Measurements from ENCODE around the gene P2RX2.

P2RX2 gene

DNA sequence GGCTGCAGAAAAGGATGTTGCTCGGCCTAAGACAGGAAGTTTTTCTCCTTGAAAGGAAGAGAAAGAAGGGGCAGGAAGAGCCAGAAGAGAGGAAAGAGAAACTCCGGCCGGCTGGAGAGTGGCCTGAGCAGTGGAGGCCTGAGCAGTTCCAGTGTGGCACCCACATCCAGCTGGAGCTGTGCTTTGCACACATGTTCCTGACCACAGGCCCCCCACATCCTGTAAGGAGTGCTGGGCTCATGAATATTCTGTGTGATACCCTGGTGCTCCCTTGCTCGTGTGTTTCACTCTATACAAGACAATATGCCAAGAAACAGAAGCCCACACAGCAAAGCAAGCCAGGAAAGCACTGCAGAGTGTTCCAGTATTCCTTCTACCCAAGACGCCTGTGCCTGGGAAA lies 41.5 kb downstream of the P2RX2 start:
- H3K4me3 ChIP-seq (ENCODE audit: low read depth, low read length), result no peak overlapping the region
- H2AK5ac ChIP-seq (ENCODE audit: low read length), result no peak overlapping the region
- no peak overlapping the region for H3K4ac ChIP-seq (ENCODE audit: low read depth, low read length)
- no peak overlapping the region for H4K8ac ChIP-seq (ENCODE audit: low read depth, low read length)
- WGBS (ENCODE audit: extremely low coverage, insufficient coverage, insufficient read length), result no CpG with 5 or more reads among the region's 5 CpGs
- H3K79me1 ChIP-seq (ENCODE audit: low read length), result no peaks in the 10 kb centered on the region
- H3K79me2 ChIP-seq (ENCODE audit: control insufficient read depth, insufficient read depth, low read length, poor library complexity), result no peaks in the 10 kb centered on the region
- H3K36me3 ChIP-seq (ENCODE audit: control insufficient read depth in 1 of 2, insufficient read depth in 2 of 2, low read length in 2 of 2), result peaks cover 67 to 79% of the 10 kb centered on the region in 2 experiments
- H2AFZ ChIP-seq (ENCODE audit: insufficient read depth, low read length, poor library complexity), result no peak overlapping the region
- H3K9me3 ChIP-seq (ENCODE audit: insufficient read depth, low read depth, low read length), result peaks cover 4% of the 10 kb centered on the region
- H3K4me1 ChIP-seq (ENCODE audit: control insufficient read depth in 1 of 2, insufficient read depth in 2 of 2, low read length in 2 of 2), result no peaks in the 10 kb centered on the region
- H3K23ac ChIP-seq (ENCODE audit: low read length), result no peak overlapping the region
- no peak for DNase-seq
- no peak overlapping the region for H3K9ac ChIP-seq (ENCODE audit: low read length)
- H2BK12ac ChIP-seq (ENCODE audit: low read length), result no peak overlapping the region
- H3K18ac ChIP-seq (ENCODE audit: low read length), result no peak overlapping the region
- no peak overlapping the region for H3K4me2 ChIP-seq (ENCODE audit: low read length)
- H2BK5ac ChIP-seq (ENCODE audit: low read depth, low read length, poor library complexity), result no peak overlapping the region
- no peak overlapping the region for H3K14ac ChIP-seq (ENCODE audit: low read length)
- H3K27me3 ChIP-seq (ENCODE audit: insufficient read depth, low read length), result no peaks in the 10 kb centered on the region
- no peak overlapping the region for H3K27ac ChIP-seq (ENCODE audit: low read depth, low read length)
- no peak overlapping the region for H4K91ac ChIP-seq (ENCODE audit: low read depth, low read length)
- no peak overlapping the region for H2BK120ac ChIP-seq (ENCODE audit: insufficient read depth, low read length, poor library complexity)
- no peak overlapping the region for H4K12ac ChIP-seq (ENCODE audit: low read depth, low read length)

DNA sequence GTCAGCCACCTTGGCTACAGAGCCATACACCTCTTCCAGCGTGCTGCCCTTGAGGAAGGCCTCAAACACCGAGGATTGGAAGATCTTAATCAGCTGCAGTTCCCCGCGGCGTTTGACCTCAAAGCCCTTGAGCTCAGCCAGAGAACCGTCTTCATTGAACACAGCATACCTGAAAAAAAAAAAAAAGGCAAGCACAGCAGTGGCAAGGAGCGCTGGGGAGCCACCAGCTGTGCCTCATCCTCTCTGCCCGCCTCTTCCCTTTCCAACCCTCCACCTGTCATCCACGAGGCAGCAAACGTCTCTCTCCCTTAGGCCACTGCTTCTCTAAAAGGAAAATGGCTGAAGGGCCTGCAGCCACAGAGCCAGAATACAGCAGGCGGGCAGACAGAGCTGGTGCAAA lies 42.4 kb downstream of the P2RX2 start:
- Histone ChIP-seq H3K27ac (ENCODE audit: low read depth, low read length) (no peak overlapping the region), H3K18ac (ENCODE audit: low read length) (no peak overlapping the region), H2BK12ac (ENCODE audit: low read length) (no peak overlapping the region), H3K9me3 (ENCODE audit: insufficient read depth, low read depth, low read length) (peaks cover 6% of the 10 kb centered on the region), H2BK5ac (ENCODE audit: low read depth, low read length, poor library complexity) (no peak overlapping the region), H3K36me3 (ENCODE audit: control insufficient read depth in 1 of 2, insufficient read depth in 2 of 2, low read length in 2 of 2) (peaks cover 69 to 83% of the 10 kb centered on the region in 2 experiments), H3K27me3 (ENCODE audit: insufficient read depth, low read length) (no peaks in the 10 kb centered on the region), H2AK5ac (ENCODE audit: low read length) (no peak overlapping the region), H3K23ac (ENCODE audit: low read length) (no peak overlapping the region), H3K14ac (ENCODE audit: low read length) (no peak overlapping the region), H3K4me1 (ENCODE audit: control insufficient read depth in 1 of 2, insufficient read depth in 2 of 2, low read length in 2 of 2) (no peaks in the 10 kb centered on the region), H3K4me2 (ENCODE audit: low read length) (no peak overlapping the region), H4K12ac (ENCODE audit: low read depth, low read length) (no peak overlapping the region), H2AFZ (ENCODE audit: insufficient read depth, low read length, poor library complexity) (no peak overlapping the region), H4K91ac (ENCODE audit: low read depth, low read length) (no peak overlapping the region), H3K79me1 (ENCODE audit: low read length) (no peaks in the 10 kb centered on the region), H4K8ac (ENCODE audit: low read depth, low read length) (no peak overlapping the region), H2BK120ac (ENCODE audit: insufficient read depth, low read length, poor library complexity) (no peak overlapping the region), H3K4me3 (ENCODE audit: low read depth, low read length) (no peak overlapping the region), H3K79me2 (ENCODE audit: control insufficient read depth, insufficient read depth, low read length, poor library complexity) (no peaks in the 10 kb centered on the region), H3K9ac (ENCODE audit: low read length) (no peak overlapping the region), H3K4ac (ENCODE audit: low read depth, low read length) (no peak overlapping the region)
- no CpG with 5 or more reads among the region's 11 CpGs for WGBS (ENCODE audit: extremely low coverage, insufficient coverage, insufficient read length)
- no peak for DNase-seq

DNA sequence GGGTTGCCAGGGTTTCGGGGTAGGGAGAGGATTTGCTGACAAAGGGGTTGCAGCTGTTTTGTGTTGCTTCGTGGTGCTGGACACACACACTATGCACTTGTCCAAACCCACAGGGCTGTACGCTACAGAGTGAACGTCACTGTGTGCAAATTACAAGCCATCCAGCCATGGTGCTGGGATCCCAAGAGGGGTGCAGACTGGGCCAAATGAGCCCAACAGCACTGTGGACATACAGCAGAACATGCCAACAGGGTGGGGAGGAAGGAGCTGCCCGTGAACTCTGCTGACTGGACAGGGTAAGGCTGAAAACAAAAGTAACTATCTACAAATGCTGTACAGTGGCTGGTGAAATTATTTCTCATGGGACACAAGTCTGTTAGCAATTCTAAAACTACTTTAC lies 43.4 kb downstream of the P2RX2 start:
- Histone ChIP-seq H3K27me3 (ENCODE audit: insufficient read depth, low read length) (no peaks in the 10 kb centered on the region), H3K9ac (ENCODE audit: low read length) (no peak overlapping the region), H3K23ac (ENCODE audit: low read length) (no peak overlapping the region), H4K8ac (ENCODE audit: low read depth, low read length) (no peak overlapping the region), H3K36me3 (ENCODE audit: control insufficient read depth in 1 of 2, insufficient read depth in 2 of 2, low read length in 2 of 2) (peaks cover 73 to 88% of the 10 kb centered on the region in 2 experiments), H3K9me3 (ENCODE audit: insufficient read depth, low read depth, low read length) (peaks cover 6% of the 10 kb centered on the region), H3K79me2 (ENCODE audit: control insufficient read depth, insufficient read depth, low read length, poor library complexity) (no peaks in the 10 kb centered on the region), H3K4ac (ENCODE audit: low read depth, low read length) (no peak overlapping the region), H3K27ac (ENCODE audit: low read depth, low read length) (no peak overlapping the region), H2BK12ac (ENCODE audit: low read length) (no peak overlapping the region), H3K79me1 (ENCODE audit: low read length) (no peaks in the 10 kb centered on the region), H3K4me2 (ENCODE audit: low read length) (no peak overlapping the region), H2BK120ac (ENCODE audit: insufficient read depth, low read length, poor library complexity) (no peak overlapping the region), H3K18ac (ENCODE audit: low read length) (no peak overlapping the region), H4K12ac (ENCODE audit: low read depth, low read length) (no peak overlapping the region), H4K91ac (ENCODE audit: low read depth, low read length) (no peak overlapping the region), H3K14ac (ENCODE audit: low read length) (no peak overlapping the region), H2AK5ac (ENCODE audit: low read length) (no peak overlapping the region), H3K4me3 (ENCODE audit: low read depth, low read length) (no peak overlapping the region), H2AFZ (ENCODE audit: insufficient read depth, low read length, poor library complexity) (no peak overlapping the region), H3K4me1 (ENCODE audit: control insufficient read depth in 1 of 2, insufficient read depth in 2 of 2, low read length in 2 of 2) (no peaks in the 10 kb centered on the region), H2BK5ac (ENCODE audit: low read depth, low read length, poor library complexity) (no peak overlapping the region)
- no peak for DNase-seq
- WGBS (ENCODE audit: extremely low coverage, insufficient coverage, insufficient read length), result no CpG with 5 or more reads among the region's 5 CpGs

DNA sequence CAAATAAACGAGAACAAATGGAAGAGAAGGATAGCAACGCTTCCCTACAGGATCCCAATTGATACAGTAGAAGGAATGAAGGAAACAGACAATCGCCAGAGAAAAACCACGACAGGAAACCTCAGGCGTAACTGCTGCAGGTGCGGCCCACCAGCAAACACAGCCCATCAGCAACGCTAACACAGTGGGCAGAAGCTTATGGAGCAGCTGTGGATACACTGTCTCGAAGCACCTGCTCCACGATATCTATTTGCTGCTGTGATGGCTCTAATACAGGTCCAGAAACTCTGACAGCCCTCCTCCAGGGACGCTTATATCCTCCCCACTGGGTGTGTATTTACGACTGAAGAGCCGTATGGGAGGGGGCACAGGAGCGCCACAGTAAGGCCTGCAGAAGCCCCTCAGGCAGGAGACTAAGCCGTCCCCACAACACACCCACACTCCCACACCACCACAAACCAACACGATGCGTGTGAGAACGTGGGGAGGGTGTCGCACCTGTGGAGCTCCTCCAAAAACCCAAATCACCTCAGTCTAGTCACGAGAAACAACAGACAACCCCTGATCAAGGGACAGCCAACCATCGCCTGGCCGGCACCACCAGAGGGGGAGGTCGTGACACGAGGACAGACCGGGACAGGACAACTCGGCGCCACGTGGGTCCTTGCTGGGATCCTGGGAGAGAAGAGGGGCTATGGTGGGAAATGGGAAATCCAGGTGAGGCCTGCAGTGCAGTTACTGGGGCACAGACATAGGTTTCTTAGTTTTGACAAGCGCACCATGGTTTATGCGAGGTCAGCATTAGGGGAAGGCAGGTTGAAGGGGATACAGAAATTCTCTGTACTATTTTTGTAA lies 44.6 kb downstream of the P2RX2 start:
- Histone ChIP-seq H3K27ac (ENCODE audit: low read depth, low read length) (no peak overlapping the region), H3K9ac (ENCODE audit: low read length) (no peak overlapping the region), H2AFZ (ENCODE audit: insufficient read depth, low read length, poor library complexity) (no peak overlapping the region), H3K9me3 (ENCODE audit: insufficient read depth, low read depth, low read length) (peaks cover 4% of the 10 kb centered on the region), H3K4me1 (ENCODE audit: control insufficient read depth in 1 of 2, insufficient read depth in 2 of 2, low read length in 2 of 2) (no peaks in the 10 kb centered on the region), H3K23ac (ENCODE audit: low read length) (no peak overlapping the region), H3K18ac (ENCODE audit: low read length) (no peak overlapping the region), H2BK120ac (ENCODE audit: insufficient read depth, low read length, poor library complexity) (no peak overlapping the region), H3K14ac (ENCODE audit: low read length) (no peak overlapping the region), H2AK5ac (ENCODE audit: low read length) (no peak overlapping the region), H3K4me2 (ENCODE audit: low read length) (no peak overlapping the region), H4K8ac (ENCODE audit: low read depth, low read length) (no peak overlapping the region), H3K79me1 (ENCODE audit: low read length) (no peaks in the 10 kb centered on the region), H3K36me3 (ENCODE audit: control insufficient read depth in 1 of 2, insufficient read depth in 2 of 2, low read length in 2 of 2) (peaks cover 77 to 86% of the 10 kb centered on the region in 2 experiments), H3K4ac (ENCODE audit: low read depth, low read length) (no peak overlapping the region), H2BK5ac (ENCODE audit: low read depth, low read length, poor library complexity) (no peak overlapping the region), H3K79me2 (ENCODE audit: control insufficient read depth, insufficient read depth, low read length, poor library complexity) (no peaks in the 10 kb centered on the region), H4K91ac (ENCODE audit: low read depth, low read length) (no peak overlapping the region), H4K12ac (ENCODE audit: low read depth, low read length) (no peak overlapping the region), H3K4me3 (ENCODE audit: low read depth, low read length) (no peak overlapping the region), H2BK12ac (ENCODE audit: low read length) (no peak overlapping the region), H3K27me3 (ENCODE audit: insufficient read depth, low read length) (no peaks in the 10 kb centered on the region)
- no peak for DNase-seq
- WGBS (ENCODE audit: extremely low coverage, insufficient coverage, insufficient read length), result no CpG with 5 or more reads among the region's 29 CpGs
